Measurements from ENCODE around the gene PRDM15.

Gene PRDM15

DNA sequence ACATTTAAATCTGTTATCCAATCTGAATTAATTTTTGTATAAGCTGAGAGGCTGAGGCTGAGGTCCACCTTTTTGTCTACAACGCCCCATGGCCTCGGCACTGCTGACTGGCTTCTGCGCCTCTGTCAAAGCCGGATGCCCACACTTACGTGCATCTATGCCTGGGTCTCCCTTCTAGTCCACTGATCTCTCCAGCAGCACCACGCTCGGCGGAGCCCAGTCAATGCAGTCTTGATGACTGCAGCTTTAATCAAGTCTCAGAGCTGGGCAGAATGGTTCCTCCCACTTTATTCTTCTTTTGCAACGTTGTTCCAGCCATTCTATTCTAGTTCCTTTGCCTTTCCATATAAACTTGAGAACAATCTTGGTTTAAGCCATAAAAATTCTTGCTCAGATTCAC, 9.4 kb downstream of the PRDM15 start:
- TF ChIP-seq, protein P1, sequence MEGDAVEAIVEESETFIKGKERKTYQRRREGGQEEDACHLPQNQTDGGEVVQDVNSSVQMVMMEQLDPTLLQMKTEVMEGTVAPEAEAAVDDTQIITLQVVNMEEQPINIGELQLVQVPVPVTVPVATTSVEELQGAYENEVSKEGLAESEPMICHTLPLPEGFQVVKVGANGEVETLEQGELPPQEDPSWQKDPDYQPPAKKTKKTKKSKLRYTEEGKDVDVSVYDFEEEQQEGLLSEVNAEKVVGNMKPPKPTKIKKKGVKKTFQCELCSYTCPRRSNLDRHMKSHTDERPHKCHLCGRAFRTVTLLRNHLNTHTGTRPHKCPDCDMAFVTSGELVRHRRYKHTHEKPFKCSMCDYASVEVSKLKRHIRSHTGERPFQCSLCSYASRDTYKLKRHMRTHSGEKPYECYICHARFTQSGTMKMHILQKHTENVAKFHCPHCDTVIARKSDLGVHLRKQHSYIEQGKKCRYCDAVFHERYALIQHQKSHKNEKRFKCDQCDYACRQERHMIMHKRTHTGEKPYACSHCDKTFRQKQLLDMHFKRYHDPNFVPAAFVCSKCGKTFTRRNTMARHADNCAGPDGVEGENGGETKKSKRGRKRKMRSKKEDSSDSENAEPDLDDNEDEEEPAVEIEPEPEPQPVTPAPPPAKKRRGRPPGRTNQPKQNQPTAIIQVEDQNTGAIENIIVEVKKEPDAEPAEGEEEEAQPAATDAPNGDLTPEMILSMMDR (IDR thresholded peaks at IDR 0.05; ENCODE audit: extremely low read depth, missing control alignments), result no peak
- DNase-seq (ENCODE audit: low spot score), result no peak

DNA sequence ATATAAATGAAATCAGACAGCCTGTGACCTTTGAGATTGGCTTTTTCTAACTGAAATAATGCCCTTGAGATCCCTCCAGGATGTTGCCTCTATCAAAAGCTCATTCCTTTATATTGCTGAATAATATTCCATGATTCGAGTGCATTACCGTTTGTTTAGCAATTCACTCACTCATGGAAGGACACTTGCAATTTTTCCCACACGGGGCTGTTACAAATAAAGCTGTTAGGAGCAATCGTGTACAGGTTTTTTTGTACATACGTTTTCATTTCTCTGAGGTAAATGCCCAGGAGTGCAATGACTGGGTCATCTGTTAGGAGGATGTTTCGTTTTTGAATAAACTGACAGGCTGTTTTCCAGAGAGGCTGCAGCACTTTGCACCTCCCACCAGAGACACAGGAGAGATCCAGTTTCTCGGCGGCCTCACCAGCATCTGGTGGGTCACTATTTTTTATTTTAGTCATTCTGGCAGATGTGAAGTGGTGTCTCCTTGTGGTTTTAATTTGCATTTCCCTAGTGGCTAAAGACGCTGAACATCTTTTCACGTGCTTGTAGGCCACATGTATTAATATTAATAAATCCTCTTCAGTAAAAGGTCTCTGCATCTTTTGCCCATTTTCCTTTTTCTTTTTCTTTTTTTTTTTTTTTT, 11.0 kb downstream of the PRDM15 start:
- TF ChIP-seq, protein P1 (IDR thresholded peaks at IDR 0.05; ENCODE audit: extremely low read depth, missing control alignments), result no peak
- DNase-seq (ENCODE audit: low spot score), result peak; percentile 70

DNA sequence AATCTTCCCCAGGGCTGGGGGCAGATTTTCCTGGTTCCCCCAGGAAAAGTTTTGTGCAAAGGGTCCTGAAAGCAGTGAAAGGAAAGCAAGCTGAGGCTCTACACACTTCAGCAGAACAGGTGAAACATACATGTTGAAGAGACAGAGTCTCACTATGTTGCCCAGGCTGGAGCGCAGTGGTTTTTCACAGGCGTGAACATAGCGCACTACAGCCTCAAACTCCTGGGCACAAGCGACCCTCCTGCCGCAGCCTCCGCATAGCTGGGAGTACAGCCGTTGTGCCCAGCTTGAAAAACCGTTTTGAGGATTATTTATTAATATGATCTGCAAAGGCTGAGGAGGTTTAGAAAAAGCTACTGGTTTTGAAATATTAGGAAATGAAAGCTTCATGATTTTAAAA, 11.8 kb downstream of the PRDM15 start:
- TF ChIP-seq, protein P1 (IDR thresholded peaks at IDR 0.05; ENCODE audit: extremely low read depth, missing control alignments), result no peak

DNA sequence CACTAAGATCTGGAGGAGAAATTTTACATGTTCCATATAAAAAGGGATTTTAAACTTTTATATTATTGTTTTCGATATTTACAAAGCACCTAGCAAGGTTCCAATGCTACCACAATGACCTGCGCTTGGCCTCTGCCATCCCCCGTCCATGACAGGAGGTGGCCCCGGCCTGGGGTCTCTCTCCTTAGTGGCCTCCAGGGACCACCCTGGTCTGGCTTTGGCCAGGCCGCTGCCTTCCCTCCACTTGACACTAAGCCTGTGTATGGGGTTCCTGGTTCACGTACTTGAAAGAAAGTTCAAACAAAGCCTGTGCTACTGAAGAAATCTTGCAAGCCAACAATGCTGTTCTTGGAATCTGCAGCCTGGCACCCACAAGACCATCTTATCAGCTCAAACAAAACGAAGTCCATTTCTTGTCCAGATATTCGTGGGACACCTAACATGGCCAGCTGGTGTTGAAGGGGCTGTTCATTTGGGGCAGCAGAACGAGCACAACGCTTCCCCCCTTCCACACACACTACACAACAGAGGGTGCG, 12.8 kb downstream of the PRDM15 start:
- DNase-seq (ENCODE audit: low spot score), result no peak
- TF ChIP-seq, protein P1 (IDR thresholded peaks at IDR 0.05; ENCODE audit: extremely low read depth, missing control alignments), result no peak

More for the DNA sequence above, 11.8 kb downstream of the PRDM15 start:
- no peak for DNase-seq (ENCODE audit: low spot score)

DNA sequence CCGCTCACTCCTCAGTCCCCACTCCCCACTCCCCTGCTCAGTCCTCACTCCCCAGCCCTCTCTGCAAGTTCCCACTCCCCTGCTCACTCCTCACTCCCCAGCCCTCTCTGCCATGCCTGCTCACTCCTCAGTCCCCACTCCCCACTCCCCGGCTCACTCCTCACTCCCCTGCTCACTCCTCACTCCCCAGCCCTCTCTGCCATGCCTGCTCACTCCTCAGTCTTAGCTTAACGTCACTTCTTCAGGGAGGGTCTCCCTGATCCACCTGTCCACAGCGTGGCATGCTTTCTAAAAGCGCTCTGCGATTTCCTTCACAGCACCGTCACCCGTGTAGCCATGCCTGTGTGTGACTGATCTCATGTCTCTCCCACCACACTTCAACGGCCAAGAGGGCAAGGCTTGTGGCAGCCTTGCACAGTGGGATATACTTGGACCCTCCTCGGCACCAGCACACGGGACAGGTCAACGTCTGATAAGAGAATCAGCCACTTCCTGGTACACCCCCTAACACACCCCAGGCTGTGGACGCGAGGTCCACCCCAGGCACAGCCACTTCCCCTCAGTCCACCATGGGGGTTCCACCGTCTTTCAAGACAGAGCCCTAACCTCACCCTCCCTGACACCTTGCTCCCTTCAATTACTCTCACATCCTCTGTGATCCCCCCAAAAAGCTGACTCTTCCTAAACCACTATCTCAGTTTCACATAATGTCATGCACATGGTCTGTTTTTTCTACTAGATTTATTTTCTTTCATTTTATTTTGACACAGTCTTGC, 14.0 kb downstream of the PRDM15 start:
- TF ChIP-seq, protein P1 (IDR thresholded peaks at IDR 0.05; ENCODE audit: extremely low read depth, missing control alignments), result no peak
- peak; percentile 72 for DNase-seq (ENCODE audit: low spot score)

DNA sequence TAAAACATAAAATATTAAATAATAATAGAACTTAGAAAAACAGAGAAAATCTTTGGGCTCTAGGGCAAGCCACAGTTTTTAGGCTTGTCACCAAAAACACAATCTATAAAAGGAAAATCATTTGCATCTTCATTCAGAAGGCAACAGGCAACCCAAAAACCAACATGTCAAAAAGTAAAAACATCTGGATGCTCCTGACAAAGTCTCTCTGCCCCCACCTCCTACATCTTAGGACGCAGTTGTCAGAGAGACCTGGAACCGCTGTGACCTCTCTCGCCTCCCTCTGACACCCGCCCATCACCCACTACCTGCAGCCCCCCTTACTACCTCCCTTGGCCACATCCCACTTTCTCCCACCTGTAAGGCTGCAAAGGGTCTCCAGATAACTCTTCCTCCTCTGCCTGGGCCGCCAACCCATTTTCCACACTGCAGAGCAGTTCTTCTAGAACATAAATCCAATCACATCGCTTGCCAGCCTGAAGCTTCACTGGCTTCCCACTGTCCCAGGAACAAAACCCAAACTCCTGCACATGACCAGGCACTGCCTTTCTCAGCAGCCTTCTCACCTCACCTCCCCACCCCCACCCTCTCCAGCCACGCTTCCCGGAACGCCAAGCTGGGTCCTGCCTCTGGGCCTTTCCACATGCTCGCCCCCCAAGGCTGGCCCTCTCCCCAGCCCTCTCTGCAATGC, 14.7 kb downstream of the PRDM15 start:
- TF ChIP-seq, protein P1 (IDR thresholded peaks at IDR 0.05; ENCODE audit: extremely low read depth, missing control alignments), result no peak
- DNase-seq (ENCODE audit: low spot score), result no peak

DNA sequence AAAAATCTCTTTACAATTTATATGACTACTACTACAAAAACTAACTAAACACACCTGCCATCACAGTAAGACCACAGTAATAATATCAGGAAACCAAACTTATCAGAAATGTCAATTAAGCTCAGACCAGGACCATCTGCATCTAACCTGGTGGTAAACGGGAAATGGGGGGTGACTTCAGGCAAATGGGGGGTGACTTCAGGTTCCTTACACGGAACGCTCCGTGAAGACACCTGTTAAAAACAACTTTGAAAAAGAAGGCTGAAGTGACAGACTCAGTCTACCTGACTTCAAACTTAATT, 15.8 kb downstream of the PRDM15 start:
- DNase-seq (ENCODE audit: low spot score), result no peak
- TF ChIP-seq, protein P1 (IDR thresholded peaks at IDR 0.05; ENCODE audit: extremely low read depth, missing control alignments), result no peak
